ENCODE measurements around the gene SULT1E1.

The SULT1E1 gene

GRCh38 chr4:69843932-69844331, 16.0 kb downstream of the SULT1E1 start:
- no peaks in the 10 kb centered on the region for H3K4me1 ChIP-seq (ENCODE audit: control insufficient read depth, insufficient read depth, low read length)
- H3K4me3 ChIP-seq (ENCODE audit: low read length in 2 of 2) = no peak overlapping the region
- no peak overlapping the region for H3K27ac ChIP-seq (ENCODE audit: low read length)
- H3K9me3 ChIP-seq (ENCODE audit: control insufficient read depth in 2 of 2, low read length in 2 of 2) = no peaks in the 10 kb centered on the region
- no peak overlapping the region for H3K9ac ChIP-seq (ENCODE audit: low read length in 2 of 2)
- no peaks in the 10 kb centered on the region for H3K36me3 ChIP-seq (ENCODE audit: control insufficient read depth in 2 of 2, insufficient read depth in 2 of 2, low read length in 2 of 2)
- no peaks in the 10 kb centered on the region for H3K27me3 ChIP-seq (ENCODE audit: control insufficient read depth in 1 of 2, insufficient read depth in 2 of 2, low read length in 2 of 2)

GRCh38 chr4:69843301-69843700, 16.6 kb downstream of the SULT1E1 start:
- Histone ChIP-seq H3K9ac (ENCODE audit: low read length in 2 of 2) (no peak overlapping the region), H3K36me3 (ENCODE audit: control insufficient read depth in 2 of 2, insufficient read depth in 2 of 2, low read length in 2 of 2) (no peaks in the 10 kb centered on the region), H3K4me3 (ENCODE audit: low read length in 2 of 2) (no peak overlapping the region), H3K4me1 (ENCODE audit: control insufficient read depth, insufficient read depth, low read length) (no peaks in the 10 kb centered on the region), H3K27ac (ENCODE audit: low read length) (no peak overlapping the region), H3K9me3 (ENCODE audit: control insufficient read depth in 2 of 2, low read length in 2 of 2) (no peaks in the 10 kb centered on the region), H3K27me3 (ENCODE audit: control insufficient read depth in 1 of 2, insufficient read depth in 2 of 2, low read length in 2 of 2) (no peaks in the 10 kb centered on the region)

- Histone ChIP-seq H3K9ac (ENCODE audit: low read length in 2 of 2) (no peak overlapping the region), H3K36me3 (ENCODE audit: control insufficient read depth in 2 of 2, insufficient read depth in 2 of 2, low read length in 2 of 2) (no peaks in the 10 kb centered on the region), H3K4me1 (ENCODE audit: control insufficient read depth, insufficient read depth, low read length) (no peaks in the 10 kb centered on the region), H3K27me3 (ENCODE audit: control insufficient read depth in 1 of 2, insufficient read depth in 2 of 2, low read length in 2 of 2) (no peaks in the 10 kb centered on the region), H3K9me3 (ENCODE audit: control insufficient read depth in 2 of 2, low read length in 2 of 2) (no peaks in the 10 kb centered on the region), H3K27ac (ENCODE audit: low read length) (no peak overlapping the region), H3K4me3 (ENCODE audit: low read length in 2 of 2) (no peak overlapping the region)
These were observed 21.0 kb downstream of the SULT1E1 start for GRCh38 chr4:69838977-69839376.

GRCh38 chr4:69836287-69836686, 23.7 kb downstream of the SULT1E1 start:
- Histone ChIP-seq H3K27me3 (ENCODE audit: control insufficient read depth in 1 of 2, insufficient read depth in 2 of 2, low read length in 2 of 2) (no peaks in the 10 kb centered on the region), H3K36me3 (ENCODE audit: control insufficient read depth in 2 of 2, insufficient read depth in 2 of 2, low read length in 2 of 2) (no peaks in the 10 kb centered on the region)

GRCh38 chr4:69835766-69836165, 24.2 kb downstream of the SULT1E1 start:
- no peak overlapping the region for H3K27ac ChIP-seq (ENCODE audit: low read length)
- no peaks in the 10 kb centered on the region for H3K36me3 ChIP-seq (ENCODE audit: control insufficient read depth in 2 of 2, insufficient read depth in 2 of 2, low read length in 2 of 2)
- H3K9me3 ChIP-seq (ENCODE audit: control insufficient read depth in 2 of 2, low read length in 2 of 2) = no peaks in the 10 kb centered on the region
- no peaks in the 10 kb centered on the region for H3K27me3 ChIP-seq (ENCODE audit: control insufficient read depth in 1 of 2, insufficient read depth in 2 of 2, low read length in 2 of 2)
- H3K4me1 ChIP-seq (ENCODE audit: control insufficient read depth, insufficient read depth, low read length) = no peaks in the 10 kb centered on the region
- no peak overlapping the region for H3K9ac ChIP-seq (ENCODE audit: low read length in 2 of 2)
- H3K4me3 ChIP-seq (ENCODE audit: low read length in 2 of 2) = no peak overlapping the region

More at GRCh38 chr4:69836287-69836686, 23.7 kb downstream of the SULT1E1 start:
- H3K9me3 ChIP-seq (ENCODE audit: control insufficient read depth in 2 of 2, low read length in 2 of 2) = no peaks in the 10 kb centered on the region
- H3K4me3 ChIP-seq (ENCODE audit: low read length in 2 of 2) = no peak overlapping the region
- no peak overlapping the region for H3K27ac ChIP-seq (ENCODE audit: low read length)
- H3K4me1 ChIP-seq (ENCODE audit: control insufficient read depth, insufficient read depth, low read length) = no peaks in the 10 kb centered on the region
- no peak overlapping the region for H3K9ac ChIP-seq (ENCODE audit: low read length in 2 of 2)

- Histone ChIP-seq H3K27ac (ENCODE audit: low read length) (no peak overlapping the region), H3K36me3 (ENCODE audit: control insufficient read depth in 2 of 2, insufficient read depth in 2 of 2, low read length in 2 of 2) (no peaks in the 10 kb centered on the region), H3K4me1 (ENCODE audit: control insufficient read depth, insufficient read depth, low read length) (no peaks in the 10 kb centered on the region), H3K4me3 (ENCODE audit: low read length in 2 of 2) (no peak overlapping the region), H3K27me3 (ENCODE audit: control insufficient read depth in 1 of 2, insufficient read depth in 2 of 2, low read length in 2 of 2) (no peaks in the 10 kb centered on the region), H3K9ac (ENCODE audit: low read length in 2 of 2) (no peak overlapping the region), H3K9me3 (ENCODE audit: control insufficient read depth in 2 of 2, low read length in 2 of 2) (no peaks in the 10 kb centered on the region)
These were observed 26.7 kb downstream of the SULT1E1 start for GRCh38 chr4:69833251-69833650.

GRCh38 chr4:69832326-69833030, 27.5 kb downstream of the SULT1E1 start:
- Histone ChIP-seq H3K27me3 (ENCODE audit: control insufficient read depth in 1 of 2, insufficient read depth in 2 of 2, low read length in 2 of 2) (no peaks in the 10 kb centered on the region), H3K4me1 (ENCODE audit: control insufficient read depth, insufficient read depth, low read length) (no peaks in the 10 kb centered on the region), H3K9ac (ENCODE audit: low read length in 2 of 2) (no peak overlapping the region), H3K27ac (ENCODE audit: low read length) (no peak overlapping the region), H3K36me3 (ENCODE audit: control insufficient read depth in 2 of 2, insufficient read depth in 2 of 2, low read length in 2 of 2) (no peaks in the 10 kb centered on the region), H3K4me3 (ENCODE audit: low read length in 2 of 2) (no peak overlapping the region), H3K9me3 (ENCODE audit: control insufficient read depth in 2 of 2, low read length in 2 of 2) (no peaks in the 10 kb centered on the region)

- no peak overlapping the region for H3K9ac ChIP-seq (ENCODE audit: low read length in 2 of 2)
- no peaks in the 10 kb centered on the region for H3K27me3 ChIP-seq (ENCODE audit: control insufficient read depth in 1 of 2, insufficient read depth in 2 of 2, low read length in 2 of 2)
- no peak overlapping the region for H3K4me3 ChIP-seq (ENCODE audit: low read length in 2 of 2)
- no peaks in the 10 kb centered on the region for H3K36me3 ChIP-seq (ENCODE audit: control insufficient read depth in 2 of 2, insufficient read depth in 2 of 2, low read length in 2 of 2)
- no peaks in the 10 kb centered on the region for H3K9me3 ChIP-seq (ENCODE audit: control insufficient read depth in 2 of 2, low read length in 2 of 2)
- H3K4me1 ChIP-seq (ENCODE audit: control insufficient read depth, insufficient read depth, low read length) = no peaks in the 10 kb centered on the region
- no peak overlapping the region for H3K27ac ChIP-seq (ENCODE audit: low read length)
These were observed 28.2 kb downstream of the SULT1E1 start for GRCh38 chr4:69831646-69832325.

- Histone ChIP-seq H3K27ac (ENCODE audit: low read length) (no peak overlapping the region), H3K27me3 (ENCODE audit: control insufficient read depth in 1 of 2, insufficient read depth in 2 of 2, low read length in 2 of 2) (no peaks in the 10 kb centered on the region), H3K4me1 (ENCODE audit: control insufficient read depth, insufficient read depth, low read length) (no peaks in the 10 kb centered on the region), H3K9me3 (ENCODE audit: control insufficient read depth in 2 of 2, low read length in 2 of 2) (no peaks in the 10 kb centered on the region), H3K36me3 (ENCODE audit: control insufficient read depth in 2 of 2, insufficient read depth in 2 of 2, low read length in 2 of 2) (no peaks in the 10 kb centered on the region), H3K4me3 (ENCODE audit: low read length in 2 of 2) (no peak overlapping the region), H3K9ac (ENCODE audit: low read length in 2 of 2) (no peak overlapping the region)
These were observed 28.7 kb downstream of the SULT1E1 start for GRCh38 chr4:69831270-69831627.

- Histone ChIP-seq H3K27ac (ENCODE audit: low read length) (no peak overlapping the region), H3K4me3 (ENCODE audit: low read length in 2 of 2) (no peak overlapping the region)
These were observed 29.2 kb downstream of the SULT1E1 start for GRCh38 chr4:69830560-69831269.

GRCh38 chr4:69830192-69830559, 29.8 kb downstream of the SULT1E1 start:
- no peak overlapping the region for H3K27ac ChIP-seq (ENCODE audit: low read length)
- no peaks in the 10 kb centered on the region for H3K27me3 ChIP-seq (ENCODE audit: control insufficient read depth in 1 of 2, insufficient read depth in 2 of 2, low read length in 2 of 2)
- H3K36me3 ChIP-seq (ENCODE audit: control insufficient read depth in 2 of 2, insufficient read depth in 2 of 2, low read length in 2 of 2) = no peaks in the 10 kb centered on the region
- H3K4me1 ChIP-seq (ENCODE audit: control insufficient read depth, insufficient read depth, low read length) = no peaks in the 10 kb centered on the region
- no peak overlapping the region for H3K9ac ChIP-seq (ENCODE audit: low read length in 2 of 2)
- no peaks in the 10 kb centered on the region for H3K9me3 ChIP-seq (ENCODE audit: control insufficient read depth in 2 of 2, low read length in 2 of 2)
- H3K4me3 ChIP-seq (ENCODE audit: low read length in 2 of 2) = no peak overlapping the region

More at GRCh38 chr4:69830560-69831269, 29.2 kb downstream of the SULT1E1 start:
- no peaks in the 10 kb centered on the region for H3K27me3 ChIP-seq (ENCODE audit: control insufficient read depth in 1 of 2, insufficient read depth in 2 of 2, low read length in 2 of 2)
- no peaks in the 10 kb centered on the region for H3K9me3 ChIP-seq (ENCODE audit: control insufficient read depth in 2 of 2, low read length in 2 of 2)
- no peaks in the 10 kb centered on the region for H3K4me1 ChIP-seq (ENCODE audit: control insufficient read depth, insufficient read depth, low read length)
- H3K9ac ChIP-seq (ENCODE audit: low read length in 2 of 2) = no peak overlapping the region
- H3K36me3 ChIP-seq (ENCODE audit: control insufficient read depth in 2 of 2, insufficient read depth in 2 of 2, low read length in 2 of 2) = no peaks in the 10 kb centered on the region
